NCI-H146 (cell line): ENCODE results near the gene GRK4.
"Not testable (repeated sequence)": the region's sequence is repeated elsewhere in the genome, so short reads cannot be mapped to it uniquely, and the experiment has no call there.

Source experiments
- DNase-seq: peaks from one replicate; lab custom pipeline; 2025; lab: John Stamatoyannopoulos, UW

GRK4 gene

GRCh38 chr4:2941138-2942036 lies 22.0 kb upstream of the GRK4 start:
- no peak for DNase-seq

- DNase-seq: no peak
Observed at GRCh38 chr4:2942037-2942531, 21.3 kb upstream of the GRK4 start.

DNA sequence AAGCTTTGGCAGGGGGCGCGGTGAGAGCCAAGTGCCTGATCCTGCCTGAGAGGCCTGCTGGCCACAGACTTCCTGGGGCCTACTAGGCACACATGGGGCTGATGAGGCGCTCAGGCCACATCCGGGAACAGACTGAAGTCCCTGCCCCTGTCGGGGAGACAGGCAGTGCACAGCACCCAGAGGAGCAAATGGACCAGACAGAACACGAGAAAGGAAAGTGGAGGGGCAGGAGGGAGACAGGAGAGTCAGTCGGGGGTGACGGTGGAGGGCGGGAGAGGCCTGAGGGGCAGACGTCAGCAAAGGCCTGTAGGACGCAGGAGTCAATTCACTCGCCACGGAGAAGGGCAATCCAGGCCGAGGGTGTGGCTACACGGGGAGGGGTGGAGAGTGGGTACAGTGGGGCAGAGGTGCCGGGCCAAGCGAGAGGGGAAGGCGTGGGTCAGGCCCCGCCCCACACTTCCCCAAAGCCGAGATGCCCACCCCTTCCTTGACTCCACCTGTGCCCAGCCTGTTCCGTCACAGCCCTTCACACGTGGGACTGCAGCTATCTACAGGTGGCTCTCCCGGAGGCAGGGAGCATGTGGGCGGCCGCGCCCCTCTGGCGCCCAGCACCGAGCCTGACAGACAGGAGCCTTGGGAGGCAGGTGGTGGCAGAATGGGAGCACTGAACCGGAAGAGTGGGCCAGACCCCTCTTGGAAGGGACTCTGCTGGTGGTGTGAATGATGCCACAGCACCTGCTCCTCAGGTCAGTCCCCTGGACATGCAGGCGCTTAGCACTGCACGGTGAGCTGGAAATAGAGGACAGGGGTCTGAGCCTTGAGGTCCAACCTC lies 20.6 kb upstream of the GRK4 start:
- DNase-seq: no peak

DNA sequence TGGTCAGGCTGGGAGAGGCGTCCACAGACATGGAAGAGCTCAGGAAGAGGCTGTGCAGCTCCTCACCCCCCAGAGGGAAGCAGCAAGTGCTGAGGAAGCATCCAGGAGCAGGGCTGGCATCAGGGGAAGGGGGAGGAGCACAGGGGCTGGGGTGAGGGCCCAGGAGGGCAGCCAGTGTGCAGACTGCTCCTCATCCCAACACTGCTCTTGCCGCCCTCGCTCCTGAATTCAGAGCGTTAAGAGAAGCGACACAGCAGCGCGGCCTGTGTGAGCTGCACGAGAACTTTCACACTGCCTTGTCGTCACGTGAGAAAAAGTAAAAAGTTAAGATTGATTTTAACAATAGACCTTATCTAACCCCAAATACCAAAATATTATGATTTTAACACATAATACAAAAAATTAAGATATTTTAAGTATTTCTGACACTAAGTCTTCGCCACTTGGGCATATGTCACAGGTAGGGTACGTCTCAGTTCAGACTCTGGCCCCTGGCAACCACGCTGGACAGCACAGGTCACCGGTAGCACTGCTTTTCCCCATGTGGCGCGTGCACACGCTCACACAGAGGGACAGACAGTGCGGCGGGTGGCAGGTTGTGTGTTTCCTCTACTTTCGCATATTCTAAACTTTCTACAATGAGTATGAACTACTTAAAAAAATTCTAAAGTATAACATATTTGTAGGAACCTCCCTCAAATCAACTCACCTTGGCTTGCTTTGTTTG lies 19.8 kb upstream of the GRK4 start:
- no peak for DNase-seq

- DNase-seq: no peak
Observed at GRCh38 chr4:2944091-2944482, 19.3 kb upstream of the GRK4 start.

DNA sequence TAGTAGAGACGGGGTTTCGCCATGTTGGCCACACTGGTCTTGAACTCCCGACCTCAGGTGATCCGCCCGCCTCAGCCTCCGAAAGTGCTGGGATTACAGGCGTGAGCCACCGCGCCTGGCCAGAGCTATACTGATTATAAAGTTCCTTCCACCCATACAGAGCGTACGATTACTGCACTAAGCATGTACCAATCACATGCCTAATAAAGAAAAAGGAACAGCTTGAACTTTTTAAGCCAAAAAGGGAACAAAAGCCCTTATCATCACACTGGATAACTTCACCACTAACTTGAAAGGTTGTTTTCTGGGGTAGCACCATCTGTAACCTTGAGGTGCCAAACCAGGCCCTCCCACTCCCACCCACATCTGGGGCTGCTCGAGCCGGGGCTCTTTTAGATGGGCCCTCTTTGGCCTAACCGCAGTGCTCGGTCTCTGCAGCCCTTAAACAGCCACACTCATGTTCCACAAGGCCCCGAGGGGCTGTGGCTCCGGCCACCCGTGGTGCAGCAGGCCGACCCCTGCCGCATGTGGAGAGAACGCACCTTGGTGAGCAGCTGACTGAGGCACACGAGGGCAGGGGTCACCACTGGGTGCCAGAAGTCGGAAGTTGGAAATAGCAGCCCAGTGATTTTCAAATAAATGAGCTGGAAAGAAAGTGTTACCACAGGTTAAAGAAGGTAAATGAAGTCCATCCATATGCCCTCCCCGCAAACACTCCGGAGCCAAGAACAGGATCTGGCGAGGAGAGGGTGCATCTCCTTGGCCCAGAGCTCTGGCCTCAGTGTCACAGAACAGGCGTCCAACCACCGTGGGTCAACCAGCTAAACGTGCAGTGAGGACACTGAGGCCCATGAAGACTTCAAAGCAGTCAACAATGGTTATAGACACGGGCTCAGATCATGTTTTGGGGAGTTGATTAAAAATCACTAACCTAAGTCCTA lies 18.5 kb upstream of the GRK4 start:
- no peak for DNase-seq

GRCh38 chr4:2945619-2946604 lies 17.5 kb upstream of the GRK4 start:
- not testable (repeated sequence) for DNase-seq

- no peak for DNase-seq
Observed at GRCh38 chr4:2946812-2947600, 16.4 kb upstream of the GRK4 start.

- DNase-seq: no peak
Observed at GRCh38 chr4:2947926-2948325, 15.4 kb upstream of the GRK4 start.

- no peak for DNase-seq
Observed at GRCh38 chr4:2948895-2949781, 14.2 kb upstream of the GRK4 start.

- DNase-seq: no peak
Observed at GRCh38 chr4:2949782-2950125, 13.6 kb upstream of the GRK4 start.

GRCh38 chr4:2950221-2950989 lies 13.0 kb upstream of the GRK4 start:
- no peak for DNase-seq

DNA sequence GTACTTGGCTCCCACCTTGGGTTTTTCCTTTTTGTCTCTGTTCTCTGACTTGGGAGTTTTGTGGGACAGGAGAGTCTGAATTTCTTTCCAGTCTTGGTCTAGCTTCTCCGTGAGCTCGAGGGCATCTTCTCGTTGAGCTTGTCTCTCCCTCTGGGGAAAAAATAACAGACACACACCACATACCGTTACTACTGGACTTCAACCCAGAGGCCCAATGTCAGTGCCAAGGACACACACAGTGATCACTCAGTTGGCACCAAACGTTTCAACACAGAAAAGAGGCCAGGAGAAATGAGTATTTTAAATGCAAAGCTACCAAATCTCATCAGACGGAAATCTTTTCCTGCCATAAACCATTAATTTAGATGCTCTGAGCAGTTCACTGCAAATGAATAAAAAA lies 9.9 kb upstream of the GRK4 start:
- DNase-seq: no peak

GRCh38 chr4:2954358-2955185 lies 8.8 kb upstream of the GRK4 start:
- DNase-seq: peak; percentile 22

DNA sequence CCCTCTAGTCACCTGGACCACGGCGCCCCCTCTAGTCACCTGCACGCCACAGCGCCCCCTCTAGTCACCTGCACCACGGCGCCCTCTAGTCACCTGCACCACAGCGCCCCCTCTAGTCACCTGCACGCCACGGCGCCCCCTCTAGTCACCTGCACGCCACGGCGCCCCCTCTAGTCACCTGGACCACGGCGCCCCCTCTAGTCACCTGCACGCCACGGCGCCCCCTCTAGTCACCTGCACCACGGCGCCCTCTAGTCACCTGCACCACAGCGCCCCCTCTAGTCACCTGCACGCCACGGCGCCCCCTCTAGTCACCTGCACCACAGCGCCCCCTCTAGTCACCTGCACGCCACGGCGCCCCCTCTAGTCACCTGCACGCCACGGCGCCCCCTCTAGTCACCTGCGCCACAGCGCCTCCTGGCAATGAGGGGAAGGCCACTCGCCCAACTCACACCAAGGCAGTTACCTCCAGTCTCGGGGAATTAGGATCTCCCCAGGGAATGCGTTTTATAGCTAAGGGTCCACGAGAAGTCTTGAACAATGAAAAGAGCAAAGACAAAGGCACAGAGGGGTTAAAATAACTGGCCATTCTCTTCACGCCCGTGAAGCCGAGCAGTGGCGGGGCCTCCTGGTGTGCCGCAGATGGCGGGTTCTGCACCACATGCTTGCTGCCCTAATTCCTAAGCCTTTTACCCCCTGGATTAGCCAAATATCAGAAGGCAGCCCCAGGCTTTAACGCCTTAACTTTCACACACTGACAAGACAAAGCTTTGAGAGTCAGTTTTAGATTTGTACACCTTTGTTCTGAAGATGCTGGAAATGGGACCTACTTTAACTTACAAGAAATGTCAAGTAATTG lies 8.0 kb upstream of the GRK4 start:
- not testable (repeated sequence) for DNase-seq
